Suprapubic skin (tissue), 4 donors: Measurements from ENCODE around the gene NPW. TPM values are rescaled to one million over a fixed set of nuclear protein-coding genes. Genes with fewer than 3 reads are reported as not detected.

Source experiments
- DNase-seq, 2 donors: peaks; one replicate each; pipeline ENCODE4 v3.0.0-alpha.2; 2019; ENCODE audit warnings: low spot score in 2 of 2
- H3K27ac ChIP-seq: fragments of 200-600 bp; sonication (generic); one replicate; pipeline ENCODE4 v1.5.1; 2019
- H3K27me3 ChIP-seq: fragments of 200-600 bp; sonication (generic); one replicate; pipeline ENCODE4 v1.5.1; 2019
- H3K36me3 ChIP-seq: fragments of 200-600 bp; sonication (generic); one replicate; pipeline ENCODE4 v1.5.1; 2019
- H3K4me1 ChIP-seq: fragments of 200-600 bp; sonication (generic); one replicate; pipeline ENCODE4 v1.5.1; 2019
- H3K4me3 ChIP-seq: fragments of 200-600 bp; sonication (generic); one replicate; pipeline ENCODE4 v1.5.1; 2019; ENCODE audit warnings: mild to moderate bottlenecking
- H3K9me3 ChIP-seq: fragments of 200-600 bp; sonication (generic); one replicate; pipeline ENCODE4 v1.5.1; 2019
- CTCF ChIP-seq, 2 donors: fragments of 200-600 bp in 1 of 2; fragments of 450-650 bp in 1 of 2; sonication (generic) in 1 of 2; IDR thresholded peaks; one replicate each; pipeline ENCODE4 v1.5.1; 2016 to 2019; ENCODE audit warnings: antibody characterized with exemption in 2 of 2, mild to moderate bottlenecking in 1 of 2, moderate library complexity in 1 of 2
- EP300 ChIP-seq: sonication (generic); formaldehyde crosslinking; IDR thresholded peaks from one replicate; pipeline ENCODE4 v1.6.1; 2017; ENCODE audit warnings: antibody characterized with exemption
- POLR2A ChIP-seq, 2 donors: fragments of 450-650 bp; IDR thresholded peaks; one replicate each; pipeline ENCODE4 v1.6.1; 2017; ENCODE audit warnings: antibody characterized with exemption in 2 of 2, mild to moderate bottlenecking in 2 of 2, moderate library complexity in 2 of 2
- POLR2AphosphoS5 ChIP-seq, 3 donors: sonication (generic); formaldehyde crosslinking; IDR thresholded peaks; one replicate each; pipeline ENCODE4 v1.6.1; 2017; ENCODE audit warnings: antibody characterized with exemption in 3 of 3
- WGBS: methylation state at CpG from one replicate; pipeline ENCODE4 v1.1.5; 2018; 5-methylcytosine and 5-hydroxymethylcytosine counted together
- total RNA-seq, 4 donors: library from RNA; depleted of rRNA; stranded (reverse); fragments of >200 nt; gene quantifications; one replicate each; pipeline ENCODE4 v1.1.0, GENCODE V29; 2016

The NPW gene
- total RNA-seq, 4 donors from 2014 or later: 0.65 to 5.6 (median 3.0) TPM; not detected in 1

- Histone ChIP-seq H3K27me3 (no peaks in the 10 kb centered on the region), H3K4me3 (no peak overlapping the region), H3K9me3 (no peaks in the 10 kb centered on the region), H3K36me3 (peaks cover 78% of the 10 kb centered on the region), H3K27ac (no peak overlapping the region), H3K4me1 (no peaks in the 10 kb centered on the region)
- no peak for DNase-seq
- TF ChIP-seq CTCF (IDR thresholded peaks at IDR 0.05) (no peak), EP300 (no peak), POLR2AphosphoS5 (IDR thresholded peaks at IDR 0.05) (no peak), POLR2A (IDR thresholded peaks at IDR 0.05) (no peak)
- WGBS: 82% methylated on average over 9 of the region's 25 CpGs
Observed at GRCh38 chr16:2063861-2064260, 44.3 kb downstream of the NPW start.

- H3K27ac ChIP-seq: no peak overlapping the region
- H3K4me3 ChIP-seq: no peak overlapping the region
- H3K36me3 ChIP-seq: peaks cover 82% of the 10 kb centered on the region
- no peaks in the 10 kb centered on the region for H3K4me1 ChIP-seq
- WGBS: 95% methylated on average over 6 of the region's 16 CpGs
- H3K9me3 ChIP-seq: no peaks in the 10 kb centered on the region
- H3K27me3 ChIP-seq: no peaks in the 10 kb centered on the region
- TF ChIP-seq CTCF (IDR thresholded peaks at IDR 0.05) (no peak), POLR2AphosphoS5 (IDR thresholded peaks at IDR 0.05) (no peak), EP300 (no peak), POLR2A (IDR thresholded peaks at IDR 0.05) (no peak)
- DNase-seq: no peak
Observed at GRCh38 chr16:2064368-2064945, 44.9 kb downstream of the NPW start.

- no peak overlapping the region for H3K4me3 ChIP-seq
- 93% methylated on average over 11 of the region's 11 CpGs for WGBS
- no peak overlapping the region for H3K27ac ChIP-seq
- H3K9me3 ChIP-seq: no peaks in the 10 kb centered on the region
- H3K36me3 ChIP-seq: peaks cover 85% of the 10 kb centered on the region
- TF ChIP-seq EP300: no peak
- TF ChIP-seq CTCF (IDR thresholded peaks at IDR 0.05): no peak
- TF ChIP-seq POLR2AphosphoS5 (IDR thresholded peaks at IDR 0.05): no peak
- TF ChIP-seq POLR2A (IDR thresholded peaks at IDR 0.05): no peak
- no peaks in the 10 kb centered on the region for H3K4me1 ChIP-seq
- no peak for DNase-seq
- H3K27me3 ChIP-seq: no peaks in the 10 kb centered on the region
Observed at GRCh38 chr16:2066139-2066538, 46.6 kb downstream of the NPW start.

Other genes with a start within 250 kb of the NPW start
- 100 to 1,000 TPM in 3 of 4 donors, 10 to 100 TPM in 1; 76.9 to 115 (median 103) TPM for gene NME3, start 248.2 kb upstream of the NPW start, total RNA-seq
- 10 to 100 TPM in 2 of 4 donors, 1 to 10 TPM in 2; 9.8 to 26.3 (median 15.1) TPM for gene EME2, start 247.0 kb upstream of the NPW start, total RNA-seq
- 10 to 100 TPM; 46.8 to 74.3 (median 64.9) TPM for gene MRPS34, start 246.7 kb upstream of the NPW start, total RNA-seq
- 100 to 1,000 TPM; 124 to 205 (median 156) TPM for gene SPSB3, start 237.2 kb upstream of the NPW start, total RNA-seq
- 100 to 1,000 TPM in 1 of 4 donors, 10 to 100 TPM in 3; 55.4 to 115 (median 90.8) TPM for gene NUBP2, start 236.8 kb upstream of the NPW start, total RNA-seq
- gene IGFALS, start 226.1 kb upstream of the NPW start, total RNA-seq: 1 to 10 TPM in 2 of 4 donors, under 1 TPM in 2; 0.42 to 2.4 (median 1.1) TPM
- 10 to 100 TPM; 49.8 to 66.6 (median 51.9) TPM for gene HAGH, start 193.0 kb upstream of the NPW start, total RNA-seq
- gene FAHD1, start 192.6 kb upstream of the NPW start, total RNA-seq: 10 to 100 TPM; 47.4 to 84.7 (median 49.1) TPM
- under 1 TPM in 2 of 4 donors, not detected in 2; 0.29 to 0.68 TPM for gene MEIOB, start 147.6 kb upstream of the NPW start, total RNA-seq
- 10 to 100 TPM; 28.5 to 76.7 (median 58.5) TPM for gene HS3ST6, start 101.4 kb upstream of the NPW start, total RNA-seq
- 10 to 100 TPM; 14.9 to 28.6 (median 23.5) TPM for gene MSRB1, start 76.6 kb upstream of the NPW start, total RNA-seq
- gene RPL3L, start 65.1 kb upstream of the NPW start, total RNA-seq: under 1 TPM in 3 of 4 donors, not detected in 1; 0.29 to 0.60 (median 0.42) TPM
- 100 to 1,000 TPM; 157 to 196 (median 174) TPM for gene NDUFB10, start 60.2 kb upstream of the NPW start, total RNA-seq
- 1,000 to 10,000 TPM; 3,268 to 4,213 (median 3,625) TPM for gene RPS2, start 55.0 kb upstream of the NPW start, total RNA-seq
- gene RNF151, start 52.9 kb upstream of the NPW start, total RNA-seq: not detected
- 10 to 100 TPM; 49.2 to 73.5 (median 57.2) TPM for gene TBL3, start 47.7 kb upstream of the NPW start, total RNA-seq
- gene NOXO1, start 38.3 kb upstream of the NPW start, total RNA-seq: 1 to 10 TPM in 3 of 4 donors, not detected in 1; 1.1 to 3.1 (median 2.0) TPM
- gene GFER, start 35.6 kb upstream of the NPW start, total RNA-seq: 10 to 100 TPM in 1 of 4 donors, 1 to 10 TPM in 3; 7.0 to 11.2 (median 9.5) TPM
- 1 to 10 TPM in 1 of 4 donors, under 1 TPM in 2, not detected in 1; 0.42 to 1.7 (median 0.60) TPM for gene SYNGR3, start 29.8 kb upstream of the NPW start, total RNA-seq
- 100 to 1,000 TPM in 1 of 4 donors, 10 to 100 TPM in 3; 69.4 to 103 (median 84.0) TPM for gene ZNF598, start 10.0 kb upstream of the NPW start, total RNA-seq
- gene NHERF2, start 7.1 kb downstream of the NPW start, total RNA-seq: 10 to 100 TPM; 13.8 to 36.5 (median 21.8) TPM
- gene NTHL1, start 28.0 kb downstream of the NPW start, total RNA-seq: 10 to 100 TPM; 15.9 to 40.5 (median 20.9) TPM
- gene TSC2, start 28.2 kb downstream of the NPW start, total RNA-seq: 100 to 1,000 TPM; 103 to 193 (median 143) TPM
- gene PKD1, start 116.1 kb downstream of the NPW start, total RNA-seq: 100 to 1,000 TPM; 209 to 446 (median 293) TPM
- gene RAB26, start 128.8 kb downstream of the NPW start, total RNA-seq: 1 to 10 TPM in 3 of 4 donors, under 1 TPM in 1; 0.64 to 3.0 (median 1.4) TPM
- gene TRAF7, start 136.0 kb downstream of the NPW start, total RNA-seq: 10 to 100 TPM; 53.4 to 74.7 (median 66.5) TPM
- 1 to 10 TPM in 1 of 4 donors, under 1 TPM in 3; 0.49 to 1.5 (median 0.78) TPM for gene CASKIN1, start 176.8 kb downstream of the NPW start, total RNA-seq
- 10 to 100 TPM; 52.3 to 69.5 (median 55.1) TPM for gene MLST8, start 185.7 kb downstream of the NPW start, total RNA-seq
- gene BRICD5, start 191.1 kb downstream of the NPW start, total RNA-seq: 1 to 10 TPM; 2.2 to 10.0 (median 3.2) TPM
- gene PGP, start 195.1 kb downstream of the NPW start, total RNA-seq: 1 to 10 TPM; 6.8 to 9.5 (median 7.6) TPM
- 10 to 100 TPM; 42.1 to 79.3 (median 54.2) TPM for gene E4F1, start 203.8 kb downstream of the NPW start, total RNA-seq
- 10 to 100 TPM; 17.0 to 72.6 (median 42.8) TPM for gene DNASE1L2, start 216.7 kb downstream of the NPW start, total RNA-seq
- 10 to 100 TPM; 28.4 to 65.3 (median 47.2) TPM for gene ECI1, start 231.8 kb downstream of the NPW start, total RNA-seq
- gene RNPS1, start 248.3 kb downstream of the NPW start, total RNA-seq: 100 to 1,000 TPM; 119 to 151 (median 146) TPM